GM19043 (cell line): Measurements from ENCODE around the gene UCK2.

Source experiments
- ATAC-seq: cut with Tn5 transposase; IDR thresholded peaks from one replicate; pipeline ENCODE4 v1.9.1; 2021; ENCODE audit warnings: low read depth; ENCODE audit not compliant: unreplicated experiment

UCK2 gene

DNA sequence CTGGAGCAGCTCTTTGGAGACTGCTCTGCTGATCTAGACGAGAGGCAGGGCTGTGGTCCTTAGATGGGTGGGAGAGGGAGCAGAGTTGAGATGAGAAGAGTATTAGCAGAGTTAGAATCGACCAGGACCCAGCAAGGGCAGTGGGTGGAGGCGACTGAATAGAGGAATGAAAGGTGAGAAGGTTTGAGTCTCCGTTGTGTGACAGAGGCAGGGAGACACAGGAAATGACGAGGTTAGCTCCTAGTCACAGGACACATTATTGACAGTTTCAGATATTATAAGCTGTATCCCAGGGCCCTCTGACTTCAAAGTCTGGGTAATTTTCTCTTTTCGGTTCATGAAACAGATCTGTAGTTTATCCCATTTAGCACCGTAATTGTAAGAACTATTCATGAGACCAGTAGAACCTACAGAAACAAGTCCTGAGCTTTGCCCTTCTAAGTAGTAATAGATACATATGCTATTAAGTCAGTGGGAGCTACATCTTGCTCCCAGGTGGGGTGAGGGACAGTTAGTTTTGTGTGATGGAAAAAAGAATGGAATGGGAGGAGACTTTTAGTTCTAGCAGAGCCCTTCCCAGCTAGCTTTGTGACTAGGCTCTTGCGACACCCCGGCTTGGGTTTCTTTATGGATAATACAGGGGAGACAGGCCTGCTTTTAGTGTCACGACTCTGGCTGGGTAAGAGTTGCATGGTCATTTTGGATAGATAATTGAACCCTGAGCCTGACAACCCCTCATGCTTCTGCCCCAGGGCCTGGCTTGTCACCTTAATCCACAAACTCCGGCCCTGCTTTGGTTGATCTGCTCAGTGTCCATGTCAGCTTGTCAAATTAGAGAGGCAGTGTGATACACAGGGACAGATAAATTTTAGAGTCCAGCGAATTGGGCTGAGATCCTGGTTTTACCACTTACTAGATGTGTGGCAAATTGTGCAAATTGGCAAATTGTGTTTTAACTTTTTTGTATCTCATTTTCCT is 70.2 kb downstream of the UCK2 start:
- no peak for ATAC-seq

GRCh38 chr1:165898837-165899236 is 71.4 kb downstream of the UCK2 start:
- ATAC-seq, result no peak

- no peak for ATAC-seq
Measured at GRCh38 chr1:165899461-165899941, 72.1 kb downstream of the UCK2 start.

- ATAC-seq, result no peak
Measured at GRCh38 chr1:165900576-165901380, 73.4 kb downstream of the UCK2 start.

DNA sequence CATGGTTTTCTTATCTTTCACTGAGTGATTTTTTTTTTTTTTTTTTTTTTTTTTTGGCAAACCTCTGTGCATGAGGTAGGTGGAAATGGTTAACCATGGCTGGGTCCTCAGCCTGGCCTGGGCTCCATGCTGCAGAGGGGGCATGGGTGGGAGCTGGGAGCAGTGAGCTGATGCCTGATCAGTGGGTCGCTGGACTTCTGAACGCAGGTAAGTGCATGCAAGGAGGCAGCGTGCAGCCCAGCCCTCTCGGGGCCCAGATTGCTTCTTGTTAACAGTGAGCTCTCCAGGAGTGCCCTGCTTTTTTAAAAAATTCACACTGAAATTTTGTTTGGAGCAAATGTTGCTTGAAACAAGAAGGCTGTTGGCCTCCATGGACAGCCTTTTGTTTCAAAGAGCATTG is 75.2 kb downstream of the UCK2 start:
- no peak for ATAC-seq

GRCh38 chr1:165903672-165904071 is 76.3 kb downstream of the UCK2 start:
- no peak for ATAC-seq

- no peak for ATAC-seq
Measured at GRCh38 chr1:165904948-165905347, 77.5 kb downstream of the UCK2 start.

GRCh38 chr1:165905853-165906252 is 78.4 kb downstream of the UCK2 start:
- ATAC-seq, result no peak

- no peak for ATAC-seq
Measured at GRCh38 chr1:165907256-165907857, 79.9 kb downstream of the UCK2 start.

DNA sequence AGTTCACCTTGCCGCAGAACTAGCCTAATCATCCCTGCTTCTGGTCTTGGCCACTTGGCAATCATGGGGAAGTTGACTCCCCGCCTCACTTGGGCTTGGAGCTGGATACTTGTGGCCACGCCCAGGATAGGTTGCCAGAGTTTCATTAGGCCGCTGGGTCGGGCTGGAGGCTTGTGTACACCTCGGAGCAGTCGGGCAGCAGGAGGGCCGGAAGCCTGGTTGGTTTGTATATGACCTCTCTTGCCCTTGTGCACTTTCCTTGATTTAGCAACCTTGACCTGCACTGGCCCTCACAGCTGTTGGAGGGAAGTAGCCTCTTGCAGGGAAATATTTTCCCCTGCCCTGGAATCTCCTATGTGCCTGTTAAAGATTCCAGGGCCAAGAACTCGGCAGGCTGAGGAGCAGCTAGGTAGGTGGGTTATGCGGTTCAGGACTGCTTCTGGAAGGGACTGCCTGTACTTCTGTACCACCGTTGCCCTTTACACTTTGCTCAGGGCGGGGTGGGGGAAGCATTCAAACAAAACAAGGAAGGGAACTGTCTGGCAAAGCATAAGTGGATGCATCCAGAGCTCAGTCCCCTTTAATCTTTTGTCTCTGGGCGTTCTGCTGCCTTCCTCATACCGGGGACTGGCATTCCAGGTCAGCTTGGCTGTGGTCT is 83.5 kb downstream of the UCK2 start:
- ATAC-seq, result no peak

DNA sequence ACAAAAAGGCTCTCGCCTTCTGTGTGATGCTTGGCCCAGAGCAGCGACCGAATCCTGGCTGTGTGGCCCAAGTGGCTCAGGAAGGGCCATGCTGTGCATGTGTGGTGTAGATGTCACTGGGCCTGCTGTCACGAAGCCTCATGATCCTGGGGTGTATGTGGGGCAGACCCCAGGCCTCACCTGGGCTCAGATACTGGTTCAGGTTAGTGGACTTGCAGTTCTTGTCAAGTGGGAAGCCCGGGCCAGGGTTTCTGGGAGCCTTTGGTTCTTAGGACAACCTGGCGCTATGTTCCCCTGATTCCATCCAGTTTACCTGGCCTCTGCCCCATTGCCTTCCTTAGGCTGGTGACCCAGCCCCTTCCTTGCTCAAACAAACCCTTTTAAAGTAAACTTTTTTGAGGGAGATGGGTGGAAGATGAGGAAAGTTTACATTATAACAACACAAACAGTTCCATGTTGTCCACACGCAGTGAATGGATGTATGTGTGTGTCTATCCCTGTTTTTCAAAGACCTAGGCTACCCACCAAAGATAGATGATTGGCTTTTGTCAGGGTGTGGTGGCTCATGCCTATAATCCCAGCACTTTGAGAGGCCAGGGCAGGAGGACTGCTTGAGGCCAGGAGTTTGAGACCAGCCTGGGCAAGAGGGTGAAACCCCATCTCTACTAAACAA is 84.3 kb downstream of the UCK2 start:
- ATAC-seq, result no peak

DNA sequence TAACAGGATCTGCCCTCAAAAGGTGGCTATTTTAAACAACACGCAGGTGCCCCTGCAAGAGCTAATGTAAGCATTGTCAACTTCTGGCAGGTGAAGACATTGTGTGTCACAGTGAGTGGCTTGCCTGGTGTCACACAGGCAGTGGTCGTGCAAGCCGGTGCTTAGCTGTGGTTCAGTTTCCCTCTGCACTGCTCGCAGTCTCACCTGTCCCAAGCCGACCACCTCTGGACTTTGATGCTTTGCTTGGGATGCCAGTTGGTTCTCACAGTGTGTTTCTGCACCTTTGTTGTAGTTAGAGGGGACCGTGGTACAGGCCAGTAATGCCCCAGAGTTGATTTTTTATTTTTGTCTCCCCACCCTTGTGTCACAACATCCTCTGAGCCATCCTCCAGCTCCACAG is 85.2 kb downstream of the UCK2 start:
- ATAC-seq, result no peak

- ATAC-seq, result peak; percentile 82
Measured at GRCh38 chr1:165914136-165914798, 86.9 kb downstream of the UCK2 start.

DNA sequence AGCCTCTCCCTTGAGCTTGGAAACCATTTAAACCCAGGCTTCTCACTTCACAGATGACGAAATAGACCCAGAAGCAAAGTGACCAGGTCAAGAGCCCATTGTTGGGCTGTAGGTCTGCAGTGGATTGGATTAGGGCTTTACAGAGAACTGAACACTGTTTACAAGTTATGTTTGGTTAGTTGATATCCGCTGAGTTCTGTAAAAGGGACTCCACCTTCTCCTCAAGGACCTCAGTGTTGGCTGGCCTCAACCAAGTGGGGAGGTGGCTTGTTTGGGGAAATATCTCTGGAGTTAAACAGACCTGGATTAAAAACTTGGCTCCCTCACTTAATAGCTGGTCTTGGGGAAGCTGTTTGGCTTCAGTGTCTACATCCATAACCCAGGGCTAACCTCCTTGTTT is 88.1 kb downstream of the UCK2 start:
- ATAC-seq, result no peak

DNA sequence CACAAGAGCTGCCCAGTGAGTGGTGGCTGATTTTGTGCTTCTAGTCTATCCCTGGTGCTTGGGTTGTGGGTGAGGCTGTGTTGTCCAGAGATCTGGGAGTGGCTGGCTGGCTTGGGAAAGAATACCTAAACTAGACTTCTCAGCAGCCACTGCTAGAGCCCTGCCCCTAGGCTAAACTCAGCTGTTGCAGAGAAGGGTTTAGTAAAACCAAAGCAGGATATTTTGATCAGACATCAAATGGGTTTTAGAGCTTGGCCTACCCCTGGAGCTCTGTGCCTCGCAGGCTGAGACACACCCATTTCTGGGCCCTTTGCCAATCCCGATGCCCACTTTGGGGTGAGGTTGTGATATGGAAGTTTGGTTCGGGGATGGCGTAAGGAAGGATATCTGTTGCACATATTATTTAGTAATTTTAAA is 88.5 kb downstream of the UCK2 start:
- ATAC-seq, result no peak

GRCh38 chr1:165917166-165917565 is 89.8 kb downstream of the UCK2 start:
- no peak for ATAC-seq

DNA sequence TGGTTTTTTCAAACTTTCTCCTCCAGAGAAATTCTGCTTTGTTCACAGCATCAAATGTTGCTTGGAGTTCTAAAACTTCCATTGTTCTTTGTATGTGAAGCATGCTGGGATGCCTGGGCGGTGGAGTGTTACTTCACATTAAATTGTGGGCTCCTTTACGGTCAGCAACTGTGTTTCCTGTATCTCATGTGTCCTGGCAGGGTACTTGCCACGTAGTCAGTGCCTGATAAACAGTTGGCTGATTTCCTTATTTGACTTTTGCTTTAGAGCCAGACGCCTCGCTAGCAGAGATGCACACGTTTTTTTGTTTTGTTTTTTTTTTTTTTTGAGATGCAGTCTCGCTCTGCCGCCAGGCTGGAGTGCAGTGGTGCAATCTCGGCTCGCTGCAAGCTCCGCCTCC is 96.7 kb downstream of the UCK2 start:
- no peak for ATAC-seq

- no peak for ATAC-seq
Measured at GRCh38 chr1:165925498-165926079, 98.2 kb downstream of the UCK2 start.

GRCh38 chr1:165927169-165927568 is 99.8 kb downstream of the UCK2 start:
- ATAC-seq, result no peak
